Esophagus squamous epithelium (tissue), 4 donors: ENCODE data around the gene ALPP.

Source experiments
- CTCF ChIP-seq, 6 experiments: fragments of 450-650 bp in 4 of 6; fragments of 200-600 bp in 2 of 6; sonication (generic) in 2 of 6; IDR thresholded peaks; one replicate each; pipeline ENCODE4 v1.5.1; 2016 to 2019; ENCODE audit warnings: antibody characterized with exemption in 6 of 6, mild to moderate bottlenecking in 4 of 6, moderate library complexity in 4 of 6
- POLR2A ChIP-seq, 4 donors: fragments of 450-650 bp; IDR thresholded peaks; one replicate each; pipeline ENCODE4 v1.6.1; 2017; ENCODE audit warnings: antibody characterized with exemption in 4 of 4, mild to moderate bottlenecking in 4 of 4, moderate library complexity in 3 of 4

DNA sequence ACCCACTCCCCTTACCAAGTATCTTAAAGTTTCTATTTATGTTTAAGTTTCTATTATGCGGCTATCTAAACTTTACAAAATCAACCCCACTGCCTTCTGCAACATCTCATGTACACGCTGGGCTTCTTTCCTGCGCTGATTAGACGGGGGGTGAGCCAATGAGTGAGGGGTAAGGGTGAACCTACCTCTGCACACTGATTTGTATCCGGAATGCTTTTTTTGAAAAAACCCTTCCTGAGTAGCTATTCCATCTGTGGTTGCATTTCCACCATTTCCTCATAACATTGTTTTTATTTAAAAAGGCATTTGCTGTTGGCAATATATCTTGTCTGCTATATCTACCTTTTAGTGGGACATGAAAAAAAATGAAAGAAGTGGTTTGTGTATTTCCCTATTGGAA lies 34.4 kb downstream of the ALPP start:
- TF ChIP-seq CTCF (IDR thresholded peaks at IDR 0.05) = no peak
- TF ChIP-seq POLR2A (IDR thresholded peaks at IDR 0.05) = no peak
